Natural killer cell (primary cell): Measurements from ENCODE around the gene PPP2R2D. TPM values are rescaled to one million over a fixed set of nuclear protein-coding genes. Genes with fewer than 3 reads are reported as not detected.

ENCODE experiments used
- ATAC-seq, 3 donors: fragments of 150-1000 bp in 2 of 3; fragments of 200-7000 bp in 1 of 3; cut with Tn5 transposase; 1 replicate in 1 of 3; 2 replicates in 2 of 3; pipeline ENCODE4 v1.10.0; 2021; ENCODE audit warnings: mild to moderate bottlenecking in 2 of 3, moderate library complexity in 2 of 3
- DNase-seq, 2 donors: peaks; one replicate each; pipeline versions ENCODE4 v3.0.0 to v3.0.0-alpha.2; 2013 to 2021; ENCODE audit warnings: mixed read lengths in 1 of 2
- H3K27ac ChIP-seq: one replicate; pipeline ENCODE4 v1.5.1; 2013; ENCODE audit warnings: mild to moderate bottlenecking, low read length
- H3K27me3 ChIP-seq: one replicate; pipeline ENCODE4 v1.6.1; 2013; ENCODE audit warnings: low read length; ENCODE audit not compliant: control insufficient read depth, insufficient read depth
- H3K36me3 ChIP-seq: one replicate; pipeline ENCODE4 v1.6.1; 2013; ENCODE audit warnings: low read length; ENCODE audit not compliant: control insufficient read depth, insufficient read depth
- H3K4me1 ChIP-seq: one replicate; pipeline ENCODE4 v1.6.1; 2013; ENCODE audit warnings: low read length; ENCODE audit not compliant: control insufficient read depth, insufficient read depth
- H3K4me3 ChIP-seq: one replicate; pipeline ENCODE4 v1.5.1; 2013; ENCODE audit warnings: low read length
- H3K9me3 ChIP-seq: one replicate; pipeline ENCODE4 v1.6.1; 2013; ENCODE audit warnings: low read length; ENCODE audit not compliant: control insufficient read depth, insufficient read depth
- H3K27ac Mint-ChIP-seq, 2 donors: one replicate each; pipeline ENCODE4 v1.8.0; 2022; ENCODE audit warnings: mild to moderate bottlenecking in 2 of 2, mixed read lengths in 2 of 2, moderate library complexity in 1 of 2
- H3K27me3 Mint-ChIP-seq, 2 donors: one replicate each; pipeline ENCODE4 v1.8.0; 2022; ENCODE audit warnings: low read depth in 2 of 2, mixed read lengths in 2 of 2
- H3K36me3 Mint-ChIP-seq: one replicate; pipeline ENCODE4 v1.8.0; 2022; ENCODE audit warnings: mixed read lengths
- H3K4me1 Mint-ChIP-seq, 2 donors: one replicate each; pipeline ENCODE4 v1.8.0; 2022; ENCODE audit warnings: mixed read lengths in 2 of 2
- H3K4me3 Mint-ChIP-seq: one replicate; pipeline ENCODE4 v1.8.0; 2022; ENCODE audit warnings: mild to moderate bottlenecking, moderate library complexity, mixed read lengths
- H3K9me3 Mint-ChIP-seq, 2 donors: one replicate each; pipeline ENCODE4 v1.8.0; 2022; ENCODE audit warnings: mixed read lengths in 2 of 2
- WGBS: methylation state at CpG from one replicate; pipeline ENCODE4 v1.1.7; 2013; ENCODE audit warnings: missing lambda C conversion rate; ENCODE audit not compliant: insufficient coverage; 5-methylcytosine and 5-hydroxymethylcytosine counted together
- intact Hi-C: fragments of 100-400 bp; cut with micrococcal nuclease; formaldehyde crosslinking; loops from one replicate; pipeline ENCODE4 v1.14.2; 2022
- total RNA-seq, 4 donors: library from RNA; stranded (reverse); fragments of 120-200 nt in 1 of 4; gene quantifications; one replicate each; pipeline versions ENCODE4 v1.2.3 to v1.2.4, GENCODE V29; 2013 to 2022
- TF ChIP-seq, protein P1 (sequence below): fragments of 200-600 bp; IDR thresholded peaks from one replicate; pipeline ENCODE4 v1.8.0; 2022; ENCODE audit warnings: antibody characterized with exemption

Gene PPP2R2D
- total RNA-seq, 3 donors from 2014 or later (not counting 1 experiment from before 2014, with no cell fraction given): 28.6 to 39.8 (median 35.8) TPM

DNA sequence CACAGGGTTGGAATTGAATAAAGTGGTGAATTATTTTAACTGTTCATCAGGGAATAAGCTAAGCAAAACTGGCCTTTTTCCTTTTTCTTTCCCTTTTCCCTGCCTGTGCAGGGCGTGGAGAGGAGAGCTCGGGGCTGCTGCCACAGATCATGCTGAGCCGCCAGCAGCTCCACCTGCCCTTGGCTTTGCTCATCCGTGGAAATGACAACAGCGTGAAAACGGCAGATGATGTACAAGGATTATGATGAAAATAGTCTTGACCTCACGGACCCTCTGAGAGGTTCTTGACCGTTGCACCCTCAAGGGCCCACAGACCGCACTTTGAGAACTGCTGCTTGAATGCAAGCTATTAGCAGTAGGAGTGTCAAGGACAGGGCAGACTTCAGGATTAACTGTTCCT, 10.6 kb downstream of the PPP2R2D start:
- Histone ChIP-seq H3K9me3 (no peaks in the 10 kb centered on the region), H3K4me3 (no peak overlapping the region), H3K27ac (no peak overlapping the region), H3K27me3 (no peaks in the 10 kb centered on the region), H3K4me1 (peaks cover 6% of the 10 kb centered on the region), H3K36me3 (peaks cover 7% of the 10 kb centered on the region)
- Mint-ChIP-seq H3K4me3 (no peak overlapping the region), H3K9me3 (no peaks in the 10 kb centered on the region), H3K27me3 (no peaks in the 10 kb centered on the region), H3K27ac (no peak overlapping the region), H3K36me3 (no peaks in the 10 kb centered on the region), H3K4me1 (peaks cover 34 to 53% of the 10 kb centered on the region in 2 donors)
- 92% methylated on average over 9 of the region's 9 CpGs for WGBS
- no peak for DNase-seq
- no peak for ATAC-seq
- TF ChIP-seq, protein P1, sequence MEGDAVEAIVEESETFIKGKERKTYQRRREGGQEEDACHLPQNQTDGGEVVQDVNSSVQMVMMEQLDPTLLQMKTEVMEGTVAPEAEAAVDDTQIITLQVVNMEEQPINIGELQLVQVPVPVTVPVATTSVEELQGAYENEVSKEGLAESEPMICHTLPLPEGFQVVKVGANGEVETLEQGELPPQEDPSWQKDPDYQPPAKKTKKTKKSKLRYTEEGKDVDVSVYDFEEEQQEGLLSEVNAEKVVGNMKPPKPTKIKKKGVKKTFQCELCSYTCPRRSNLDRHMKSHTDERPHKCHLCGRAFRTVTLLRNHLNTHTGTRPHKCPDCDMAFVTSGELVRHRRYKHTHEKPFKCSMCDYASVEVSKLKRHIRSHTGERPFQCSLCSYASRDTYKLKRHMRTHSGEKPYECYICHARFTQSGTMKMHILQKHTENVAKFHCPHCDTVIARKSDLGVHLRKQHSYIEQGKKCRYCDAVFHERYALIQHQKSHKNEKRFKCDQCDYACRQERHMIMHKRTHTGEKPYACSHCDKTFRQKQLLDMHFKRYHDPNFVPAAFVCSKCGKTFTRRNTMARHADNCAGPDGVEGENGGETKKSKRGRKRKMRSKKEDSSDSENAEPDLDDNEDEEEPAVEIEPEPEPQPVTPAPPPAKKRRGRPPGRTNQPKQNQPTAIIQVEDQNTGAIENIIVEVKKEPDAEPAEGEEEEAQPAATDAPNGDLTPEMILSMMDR: no peak
- intact Hi-C loops: no loop called here

DNA sequence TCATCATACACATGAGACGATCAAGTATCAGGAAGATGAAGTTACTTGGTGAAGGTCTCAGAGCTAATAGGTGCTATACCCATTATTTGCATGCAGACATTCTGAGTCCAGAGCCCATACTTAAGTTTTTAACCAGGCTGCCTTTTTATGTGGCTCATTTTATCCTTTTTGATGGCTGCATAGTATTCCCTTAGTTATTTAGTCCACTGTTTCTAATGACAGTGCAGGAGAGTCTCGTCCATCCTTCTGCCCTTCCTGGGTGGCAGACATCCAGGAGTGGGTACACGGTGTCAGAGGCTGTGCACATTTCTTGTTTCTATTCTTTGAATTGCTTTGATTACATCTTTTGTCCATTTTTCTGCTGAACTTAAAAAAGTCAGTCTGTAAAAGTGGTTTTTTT, 11.8 kb downstream of the PPP2R2D start:
- Histone ChIP-seq H3K9me3 (no peaks in the 10 kb centered on the region), H3K4me1 (peaks cover 3% of the 10 kb centered on the region), H3K27me3 (no peaks in the 10 kb centered on the region), H3K4me3 (no peak overlapping the region), H3K27ac (no peak overlapping the region), H3K36me3 (peaks cover 7% of the 10 kb centered on the region)
- DNase-seq: no peak
- Mint-ChIP-seq H3K27ac (peak overlapping the region in 1 of 2 donors; percentile 24), H3K36me3 (no peaks in the 10 kb centered on the region), H3K4me1 (peaks cover 32 to 62% of the 10 kb centered on the region in 2 donors), H3K4me3 (no peak overlapping the region), H3K27me3 (no peaks in the 10 kb centered on the region), H3K9me3 (no peaks in the 10 kb centered on the region)
- TF ChIP-seq, protein P1: no peak
- intact Hi-C loops: no loop called here
- ATAC-seq: no peak
- 95% methylated on average over 3 of the region's 3 CpGs for WGBS

DNA sequence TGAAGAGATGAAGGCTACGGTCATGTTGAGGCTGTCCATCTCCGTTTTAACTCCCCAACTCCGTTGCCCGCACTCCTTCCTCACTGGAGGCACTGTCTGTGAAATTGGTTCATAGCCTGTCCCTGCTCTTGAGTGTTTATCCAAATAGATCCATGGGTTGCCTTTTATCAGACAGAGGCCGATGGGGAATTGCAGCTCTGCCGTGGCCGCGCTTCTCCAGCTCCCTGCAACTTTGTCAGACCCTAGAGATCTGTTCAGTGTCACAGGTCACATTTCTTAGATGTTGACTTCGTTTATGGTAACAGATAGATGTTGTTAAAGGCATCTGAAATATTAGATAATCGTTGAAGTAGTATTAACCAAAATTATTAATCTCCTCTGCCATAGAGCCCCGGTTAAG, 14.7 kb downstream of the PPP2R2D start:
- 98% methylated on average over 8 of the region's 11 CpGs for WGBS
- TF ChIP-seq, protein P1: no peak
- Histone ChIP-seq H3K27ac (no peak overlapping the region), H3K4me3 (no peak overlapping the region), H3K27me3 (no peaks in the 10 kb centered on the region), H3K36me3 (peaks cover 2% of the 10 kb centered on the region), H3K9me3 (no peaks in the 10 kb centered on the region), H3K4me1 (peaks cover 3% of the 10 kb centered on the region)
- no peak for DNase-seq
- Mint-ChIP-seq H3K9me3 (no peaks in the 10 kb centered on the region), H3K36me3 (no peaks in the 10 kb centered on the region), H3K4me3 (no peak overlapping the region), H3K27me3 (no peaks in the 10 kb centered on the region), H3K27ac (no peak overlapping the region), H3K4me1 (peaks cover 39 to 73% of the 10 kb centered on the region in 2 donors)
- ATAC-seq: no peak
- intact Hi-C loops: no loop called here
